Activated T-helper 1 cell treated with anti-CD3 and anti-CD28 coated beads, Interleukin-12 subunit alpha, Interleukin-12 subunit beta, Interleukin-2, Interleukin-4 antibody, amounts not matched to agents 30 ng/mL and 10 ng/mL and 1 ng/mL, durations not matched to agents 14 hours and 24 hours and 36 hours (primary cell): ENCODE measurements around the gene TMEM221. TPM values are rescaled to one million over a fixed set of nuclear protein-coding genes. Genes with fewer than 3 reads are reported as not detected.

Source experiments
- DNase-seq: peaks from one replicate; pipeline ENCODE4 v3.0.0; 2021; ENCODE audit warnings: low spot score
- H3K27ac Mint-ChIP-seq: one replicate; pipeline ENCODE4 v1.8.0; 2021; ENCODE audit warnings: mild to moderate bottlenecking, mixed read lengths
- H3K27me3 Mint-ChIP-seq: one replicate; pipeline ENCODE4 v1.8.0; 2022; ENCODE audit warnings: mild to moderate bottlenecking, moderate library complexity, mixed read lengths; ENCODE audit not compliant: insufficient read depth
- H3K36me3 Mint-ChIP-seq: one replicate; pipeline ENCODE4 v1.8.0; 2021; ENCODE audit warnings: low read depth, mixed read lengths
- H3K4me1 Mint-ChIP-seq: one replicate; pipeline ENCODE4 v1.8.0; 2021; ENCODE audit warnings: low read depth, mixed read lengths
- H3K4me3 Mint-ChIP-seq: one replicate; pipeline ENCODE4 v1.8.0; 2021; ENCODE audit warnings: mild to moderate bottlenecking, moderate library complexity, mixed read lengths
- H3K9me3 Mint-ChIP-seq: one replicate; pipeline ENCODE4 v1.8.0; 2021; ENCODE audit warnings: mixed read lengths
- intact Hi-C: fragments of 100-400 bp; cut with micrococcal nuclease; formaldehyde crosslinking; loops from one replicate; pipeline ENCODE4 v1.15.1; 2024
- total RNA-seq: library from RNA; stranded (reverse); gene quantifications from 2 replicates; pipeline ENCODE4 v1.2.3, GENCODE V29; 2022

The TMEM221 gene
- total RNA-seq, 1 donor from 2014 or later: not detected

- H3K4me3 Mint-ChIP-seq: peak overlapping the region; percentile 85
Observed at GRCh38 chr19:17404621-17405249, 43.7 kb downstream of the TMEM221 start.

GRCh38 chr19:17404015-17404414 lies 44.5 kb downstream of the TMEM221 start:
- Mint-ChIP-seq H3K27me3 (no peaks in the 10 kb centered on the region), H3K27ac (peak overlapping the region; percentile 40), H3K4me3 (peak overlapping the region; percentile 85), H3K36me3 (peaks cover 14% of the 10 kb centered on the region), H3K9me3 (no peaks in the 10 kb centered on the region), H3K4me1 (peaks cover 32% of the 10 kb centered on the region)
- no peak for DNase-seq
- intact Hi-C loops: loop anchor here (10.0 kb wide), 1 partner anchor 451 kb away; the partner anchor contains the start of gene RPL18A

More at GRCh38 chr19:17404621-17405249, 43.7 kb downstream of the TMEM221 start:
- Mint-ChIP-seq H3K27ac (peak overlapping the region; percentile 89), H3K27me3 (no peaks in the 10 kb centered on the region), H3K9me3 (no peaks in the 10 kb centered on the region), H3K4me1 (peaks cover 32% of the 10 kb centered on the region), H3K36me3 (peaks cover 14% of the 10 kb centered on the region)
- intact Hi-C loops: loop anchor here (1.0 to 10.0 kb wide), 5 partner anchors 15 to 450 kb away; partner anchors contain the start of genes ANO8, PGLS and RPL18A
- DNase-seq: no peak

- Mint-ChIP-seq H3K36me3 (peaks cover 14% of the 10 kb centered on the region), H3K4me1 (peaks cover 32% of the 10 kb centered on the region), H3K27ac (no peak overlapping the region), H3K9me3 (no peaks in the 10 kb centered on the region), H3K27me3 (no peaks in the 10 kb centered on the region), H3K4me3 (peak overlapping the region; percentile 85)
- intact Hi-C loops: loop anchor here (1.0 to 10.0 kb wide), 5 partner anchors 8 to 452 kb away; partner anchors contain the start of gene RPL18A
- no peak for DNase-seq
Observed at GRCh38 chr19:17402982-17403855, 45.2 kb downstream of the TMEM221 start.

GRCh38 chr19:17401628-17402027 lies 46.8 kb downstream of the TMEM221 start:
- Mint-ChIP-seq H3K9me3 (no peaks in the 10 kb centered on the region), H3K27me3 (no peaks in the 10 kb centered on the region), H3K27ac (no peak overlapping the region), H3K4me1 (peaks cover 18% of the 10 kb centered on the region), H3K36me3 (peaks cover 13% of the 10 kb centered on the region), H3K4me3 (no peak overlapping the region)
- intact Hi-C loops: loop anchor here (10.0 kb wide), 1 partner anchor 453 kb away; the partner anchor contains the start of gene RPL18A
- no peak for DNase-seq

- H3K4me3 Mint-ChIP-seq: no peak overlapping the region
- H3K9me3 Mint-ChIP-seq: no peaks in the 10 kb centered on the region
- no peaks in the 10 kb centered on the region for H3K27me3 Mint-ChIP-seq
- intact Hi-C loops: no loop called here
- H3K4me1 Mint-ChIP-seq: peaks cover 12% of the 10 kb centered on the region
- no peak overlapping the region for H3K27ac Mint-ChIP-seq
- peaks cover 12% of the 10 kb centered on the region for H3K36me3 Mint-ChIP-seq
- no peak for DNase-seq
Observed at GRCh38 chr19:17398902-17399527, 49.5 kb downstream of the TMEM221 start.

GRCh38 chr19:17394891-17395415 lies 53.5 kb downstream of the TMEM221 start:
- peaks cover 4% of the 10 kb centered on the region for H3K36me3 Mint-ChIP-seq
- H3K4me3 Mint-ChIP-seq: peak overlapping the region; percentile 31
- peak overlapping the region; percentile 41 for H3K27ac Mint-ChIP-seq
- DNase-seq: peak; percentile 47
- intact Hi-C loops: loop anchor here (1.0 kb wide), 2 partner anchors 8 to 71 kb away; no protein-coding TSS in a partner anchor
- H3K27me3 Mint-ChIP-seq: peaks cover 3% of the 10 kb centered on the region
- H3K9me3 Mint-ChIP-seq: no peaks in the 10 kb centered on the region
- H3K4me1 Mint-ChIP-seq: peaks cover 20% of the 10 kb centered on the region

GRCh38 chr19:17393914-17394313 lies 54.6 kb downstream of the TMEM221 start, which contains the start of gene CCDC194:
Gene CCDC194 (minus strand): TSS chr19:17394196. CDS start chr19:17394158, 38 bp downstream.
- intact Hi-C loops: no loop called here
- Mint-ChIP-seq H3K27me3 (peaks cover 11% of the 10 kb centered on the region), H3K4me3 (peak within 1 kb of the TSS; percentile 31)

GRCh38 chr19:17393002-17393401 lies 55.5 kb downstream of the TMEM221 start:
- Mint-ChIP-seq H3K4me3 (peak overlapping the region; percentile 5), H3K4me1 (peaks cover 20% of the 10 kb centered on the region), H3K9me3 (peaks cover 4% of the 10 kb centered on the region), H3K36me3 (peaks cover 4% of the 10 kb centered on the region), H3K27ac (no peak overlapping the region), H3K27me3 (peaks cover 16% of the 10 kb centered on the region)
- DNase-seq: no peak
- intact Hi-C loops: no loop called here

More at GRCh38 chr19:17393914-17394313, 54.6 kb downstream of the TMEM221 start, which contains the start of gene CCDC194:
- H3K9me3 Mint-ChIP-seq: peaks cover 4% of the 10 kb centered on the region
- H3K27ac Mint-ChIP-seq: peak within 1 kb of the TSS; percentile 41
- H3K4me1 Mint-ChIP-seq: peaks cover 20% of the 10 kb centered on the region
- no peak for DNase-seq
- H3K36me3 Mint-ChIP-seq: peaks cover 4% of the 10 kb centered on the region

- peaks cover 18% of the 10 kb centered on the region for H3K27me3 Mint-ChIP-seq
- H3K4me1 Mint-ChIP-seq: peaks cover 20% of the 10 kb centered on the region
- no peaks in the 10 kb centered on the region for H3K36me3 Mint-ChIP-seq
- intact Hi-C loops: loop anchor here (1.0 kb wide), 5 partner anchors 12 to 124 kb away; partner anchors contain the start of genes BABAM1 and MVB12A
- H3K27ac Mint-ChIP-seq: no peak overlapping the region
- DNase-seq: no peak
- peak overlapping the region; percentile 78 for H3K4me3 Mint-ChIP-seq
- peaks cover 4% of the 10 kb centered on the region for H3K9me3 Mint-ChIP-seq
Observed at GRCh38 chr19:17391371-17392151, 56.9 kb downstream of the TMEM221 start.

GRCh38 chr19:17390665-17391370 lies 57.6 kb downstream of the TMEM221 start:
- Mint-ChIP-seq H3K4me3 (peak overlapping the region; percentile 90), H3K27me3 (peaks cover 21% of the 10 kb centered on the region), H3K27ac (peak overlapping the region; percentile 29), H3K4me1 (peaks cover 20% of the 10 kb centered on the region), H3K9me3 (peaks cover 4% of the 10 kb centered on the region), H3K36me3 (no peaks in the 10 kb centered on the region)
- peak; percentile 88 for DNase-seq
- intact Hi-C loops: loop anchor here (1.0 kb wide), 5 partner anchors 12 to 124 kb away; partner anchors contain the start of genes BABAM1 and MVB12A
